Upper lobe of left lung (tissue), 6 donors: ENCODE data around the gene SLC35F3. TPM values are rescaled to one million over a fixed set of nuclear protein-coding genes. Genes with fewer than 3 reads are reported as not detected.
"Not testable (repeated sequence)": the region's sequence is repeated elsewhere in the genome, so short reads cannot be mapped to it uniquely, and the experiment has no call there.

Source experiments
- ATAC-seq, 2 donors: fragments of 200-7000 bp; cut with Tn5 transposase; one replicate each; pipeline ENCODE4 v1.9.1; 2022; ENCODE audit warnings: mild to moderate bottlenecking in 2 of 2, moderate library complexity in 2 of 2; ENCODE audit not compliant: low FRiP score in 2 of 2
- DNase-seq, 2 donors: peaks; one replicate each; pipeline ENCODE4 v3.0.0-alpha.2; 2019 to 2020
- H3K27ac ChIP-seq, 4 donors: fragments of 200-600 bp; sonication (generic); one replicate each; pipeline ENCODE4 v1.5.1; 2016 to 2019
- H3K27me3 ChIP-seq, 4 donors: fragments of 200-600 bp; sonication (generic); one replicate each; pipeline ENCODE4 v1.5.1; 2017 to 2019
- H3K36me3 ChIP-seq, 4 donors: fragments of 200-600 bp; sonication (generic); one replicate each; pipeline ENCODE4 v1.5.1; 2016 to 2019
- H3K4me1 ChIP-seq, 4 donors: fragments of 200-600 bp; sonication (generic); one replicate each; pipeline ENCODE4 v1.5.1; 2018 to 2019
- H3K4me3 ChIP-seq, 4 donors: fragments of 200-600 bp; sonication (generic); one replicate each; pipeline ENCODE4 v1.5.1; 2017 to 2019; ENCODE audit warnings: mild to moderate bottlenecking in 2 of 4, moderate library complexity in 1 of 4
- H3K9me3 ChIP-seq, 4 donors: fragments of 200-600 bp; sonication (generic); one replicate each; pipeline ENCODE4 v1.5.1; 2018 to 2019
- CTCF ChIP-seq, 6 experiments: fragments of 450-650 bp in 4 of 6; fragments of 200-600 bp in 2 of 6; sonication (generic) in 2 of 6; IDR thresholded peaks; one replicate each; pipeline ENCODE4 v1.5.1; 2016 to 2019; ENCODE audit warnings: antibody characterized with exemption in 6 of 6
- EP300 ChIP-seq, 4 donors: sonication (generic); formaldehyde crosslinking; IDR thresholded peaks; one replicate each; pipeline ENCODE4 v1.5.1; 2017; ENCODE audit warnings: antibody characterized with exemption in 4 of 4, control low read depth in 2 of 4
- POLR2A ChIP-seq, 4 donors: fragments of 450-650 bp; IDR thresholded peaks; one replicate each; pipeline ENCODE4 v1.5.1; 2016 to 2017; ENCODE audit warnings: antibody characterized with exemption in 4 of 4, mild to moderate bottlenecking in 2 of 4
- POLR2AphosphoS5 ChIP-seq, 2 donors: sonication (generic); formaldehyde crosslinking; IDR thresholded peaks; one replicate each; pipeline ENCODE4 v1.5.1; 2017; ENCODE audit warnings: antibody characterized with exemption in 2 of 2
- WGBS, 2 donors: methylation state at CpG; one replicate each; pipeline ENCODE4 v1.1.5; 2017 to 2018; 5-methylcytosine and 5-hydroxymethylcytosine counted together
- total RNA-seq, 6 donors: library from RNA; depleted of rRNA in 4 of 6; stranded (reverse); fragments of >200 nt in 4 of 6; gene quantifications; one replicate each; pipeline versions ENCODE4 v1.1.0 to v1.2.1, GENCODE V29; 2016 to 2021
- donor health status: DM: no; HTN: no; CAD: no; lungs with moderate emphysema.
- donor health status: DM: no; HTN: yes; CAD: no; lungs with severe emphysema.

The SLC35F3 gene
- total RNA-seq, 6 donors from 2014 or later, result 0.30 to 1.7 (median 0.40) TPM; not detected in 1

GRCh38 chr1:233885196-233885920, 19.1 kb upstream of the SLC35F3 start:
- no peaks in the 10 kb centered on the region for H3K4me1 ChIP-seq
- 52 to 58% methylated on average over 9 of the region's 9 CpGs for WGBS, 2 donors
- TF ChIP-seq POLR2AphosphoS5 (IDR thresholded peaks at IDR 0.05) (no peak), POLR2A (IDR thresholded peaks at IDR 0.05) (no peak), EP300 (IDR thresholded peaks at IDR 0.05) (no peak), CTCF (IDR thresholded peaks at IDR 0.05) (no peak)
- no peak overlapping the region for H3K27ac ChIP-seq
- no peaks in the 10 kb centered on the region for H3K36me3 ChIP-seq
- ATAC-seq (no peak), DNase-seq (no peak)
- no peak overlapping the region for H3K4me3 ChIP-seq
- no peaks in the 10 kb centered on the region for H3K27me3 ChIP-seq
- peaks cover 0 to 1% (median 0%) of the 10 kb centered on the region in 4 donors for H3K9me3 ChIP-seq

GRCh38 chr1:233891151-233891550, 13.3 kb upstream of the SLC35F3 start:
- H3K4me1 ChIP-seq, H3K4me3 ChIP-seq, H3K27me3 ChIP-seq, H3K9me3 ChIP-seq, ATAC-seq, H3K36me3 ChIP-seq, DNase-seq, H3K27ac ChIP-seq: not testable (repeated sequence)
- WGBS, 2 donors, result 72 to 88% methylated on average over 2 of the region's 2 CpGs

- WGBS, 2 donors, result 65 to 72% methylated on average over 6 of the region's 6 CpGs
- no peaks in the 10 kb centered on the region for H3K4me1 ChIP-seq
Observed at GRCh38 chr1:233897325-233898162, 6.9 kb upstream of the SLC35F3 start.

GRCh38 chr1:233901495-233901894, 3.0 kb upstream of the SLC35F3 start:
- Histone ChIP-seq H3K36me3 (no peaks in the 10 kb centered on the region), H3K4me1 (peaks cover 0 to 11% (median 4%) of the 10 kb centered on the region in 4 donors), H3K4me3 (no peak overlapping the region), H3K27ac (no peak overlapping the region), H3K9me3 (peaks cover 0 to 4% (median 0%) of the 10 kb centered on the region in 4 donors), H3K27me3 (peaks cover 0 to 19% (median 9%) of the 10 kb centered on the region in 4 donors)
- WGBS, 2 donors, result 67 to 69% methylated on average over 3 of the region's 3 CpGs
- no peak for TF ChIP-seq EP300 (IDR thresholded peaks at IDR 0.05)
- TF ChIP-seq CTCF (IDR thresholded peaks at IDR 0.05), result no peak
- no peak for TF ChIP-seq POLR2A (IDR thresholded peaks at IDR 0.05)
- no peak for TF ChIP-seq POLR2AphosphoS5 (IDR thresholded peaks at IDR 0.05)
- ATAC-seq, result no peak
- no peak for DNase-seq

More at GRCh38 chr1:233897325-233898162, 6.9 kb upstream of the SLC35F3 start:
- Histone ChIP-seq H3K9me3 (peaks cover 0 to 4% (median 0%) of the 10 kb centered on the region in 4 donors), H3K27me3 (no peaks in the 10 kb centered on the region), H3K36me3 (no peaks in the 10 kb centered on the region), H3K4me3 (no peak overlapping the region), H3K27ac (no peak overlapping the region)
- no peak for TF ChIP-seq EP300 (IDR thresholded peaks at IDR 0.05)
- ATAC-seq, result no peak
- no peak for DNase-seq

- WGBS, 2 donors, result 22 to 50% methylated on average over 7 to 34 of the region's 40 CpGs
- peak in 1 of 2 donors; percentile 11 for ATAC-seq
- TF ChIP-seq POLR2A (IDR thresholded peaks at IDR 0.05) (no peak), EP300 (IDR thresholded peaks at IDR 0.05) (no peak), POLR2AphosphoS5 (IDR thresholded peaks at IDR 0.05) (no peak), CTCF (IDR thresholded peaks at IDR 0.05) (no peak)
- H3K4me3 ChIP-seq, result peak overlapping the region in 2 of 4 donors; percentile 38 to 42
- H3K4me1 ChIP-seq, result peaks cover 0 to 11% (median 4%) of the 10 kb centered on the region in 4 donors
- no peaks in the 10 kb centered on the region for H3K9me3 ChIP-seq
- H3K36me3 ChIP-seq, result no peaks in the 10 kb centered on the region
- H3K27me3 ChIP-seq, result peaks cover 0 to 19% (median 9%) of the 10 kb centered on the region in 4 donors
- no peak for DNase-seq
- H3K27ac ChIP-seq, result no peak overlapping the region
Observed at GRCh38 chr1:233905416-233906051, 1.1 kb downstream of the SLC35F3 start.
